ENCODE results near the gene GNA12.

Gene GNA12, protein sequence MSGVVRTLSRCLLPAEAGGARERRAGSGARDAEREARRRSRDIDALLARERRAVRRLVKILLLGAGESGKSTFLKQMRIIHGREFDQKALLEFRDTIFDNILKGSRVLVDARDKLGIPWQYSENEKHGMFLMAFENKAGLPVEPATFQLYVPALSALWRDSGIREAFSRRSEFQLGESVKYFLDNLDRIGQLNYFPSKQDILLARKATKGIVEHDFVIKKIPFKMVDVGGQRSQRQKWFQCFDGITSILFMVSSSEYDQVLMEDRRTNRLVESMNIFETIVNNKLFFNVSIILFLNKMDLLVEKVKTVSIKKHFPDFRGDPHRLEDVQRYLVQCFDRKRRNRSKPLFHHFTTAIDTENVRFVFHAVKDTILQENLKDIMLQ

DNA sequence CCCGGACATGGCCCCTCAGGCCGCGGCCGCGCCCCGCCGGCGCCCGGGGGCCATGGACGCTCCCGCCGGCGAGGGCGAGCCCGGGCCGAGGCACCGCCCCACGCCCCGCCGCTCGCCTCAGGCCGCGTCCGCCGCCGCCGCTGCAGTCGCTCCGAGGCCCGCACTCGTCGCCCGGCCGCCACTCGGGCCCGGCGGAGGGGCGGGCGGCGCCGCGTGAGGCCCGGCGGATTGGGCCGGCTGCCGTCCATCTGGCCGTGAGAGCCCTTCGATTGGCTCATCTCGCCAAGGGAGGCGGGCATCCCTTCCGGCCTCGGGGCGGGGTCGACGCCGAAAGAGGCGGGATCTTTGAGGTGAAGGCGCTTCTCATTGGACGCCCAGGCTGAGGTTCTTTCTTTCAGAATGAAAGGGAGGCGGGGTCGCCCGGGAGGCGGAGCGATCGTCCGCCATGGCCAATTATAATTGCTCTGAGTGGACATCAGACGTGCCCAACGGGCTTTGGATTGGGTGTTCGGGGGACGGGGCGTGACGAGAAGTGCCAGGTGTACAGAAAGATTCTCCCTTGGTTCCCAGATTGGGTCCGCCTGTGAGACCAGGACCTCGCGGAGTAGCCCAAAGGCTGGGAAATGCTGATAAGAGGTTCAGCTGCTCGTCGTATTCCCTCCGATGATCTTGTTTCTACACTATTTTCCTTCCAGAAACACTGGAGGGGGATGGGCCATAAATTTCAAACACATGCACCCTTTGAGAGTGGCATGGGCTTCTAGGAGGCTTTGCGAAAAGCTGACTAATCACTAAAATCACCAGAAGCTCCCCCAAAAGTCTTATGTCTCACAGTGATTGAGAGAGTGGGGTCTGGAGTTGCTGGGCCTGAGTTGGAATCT is at the start of gene GNA12:
TSS of gene GNA12 (minus strand) at position 156 of the 881 bp plus-strand sequence. CDS start at position 9, 147 bp downstream.
- peak; percentile 96 to 98 for DNase-seq

DNA sequence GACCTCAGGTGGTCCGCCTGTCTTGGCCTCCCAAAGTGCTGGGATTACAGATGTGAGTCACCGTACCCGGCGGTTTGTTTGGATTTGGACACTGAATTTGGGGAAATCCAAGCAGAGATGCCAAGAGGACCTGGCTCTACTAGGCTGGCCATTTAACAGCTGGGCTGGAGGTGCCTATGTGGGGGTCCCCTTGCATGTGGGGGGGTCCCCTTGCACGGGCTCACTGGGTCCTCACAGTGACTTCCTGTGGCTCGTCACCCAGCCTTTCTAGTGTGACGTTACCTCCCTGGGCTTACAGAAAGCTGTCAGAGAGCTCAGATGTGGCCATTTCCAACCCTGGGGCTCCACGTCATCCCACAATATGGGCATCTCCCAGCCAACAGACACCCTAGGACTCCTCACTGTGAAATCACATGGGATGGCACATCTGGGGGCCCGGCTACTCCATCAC is 49.3 kb upstream of the GNA12 start:
- DNase-seq, result no peak

DNA sequence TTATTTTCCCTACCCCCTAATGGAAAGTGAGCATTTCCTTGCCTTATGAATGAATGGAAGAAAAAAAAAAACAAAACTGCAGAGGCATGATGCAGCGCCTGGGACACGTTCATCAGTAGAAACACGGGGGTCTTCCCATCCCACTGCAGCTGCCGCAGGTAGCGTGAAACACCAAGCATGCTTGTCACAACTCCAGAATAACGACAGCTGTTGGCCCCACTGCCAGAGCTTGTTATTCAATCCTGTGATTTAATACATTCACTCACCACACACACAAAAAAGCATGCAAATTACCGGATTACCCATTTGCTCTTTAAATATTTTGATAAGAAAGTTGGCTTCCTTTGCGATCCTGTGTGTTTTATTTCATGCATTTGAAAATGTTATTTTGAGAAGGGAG is 48.4 kb upstream of the GNA12 start:
- no peak for DNase-seq

DNA sequence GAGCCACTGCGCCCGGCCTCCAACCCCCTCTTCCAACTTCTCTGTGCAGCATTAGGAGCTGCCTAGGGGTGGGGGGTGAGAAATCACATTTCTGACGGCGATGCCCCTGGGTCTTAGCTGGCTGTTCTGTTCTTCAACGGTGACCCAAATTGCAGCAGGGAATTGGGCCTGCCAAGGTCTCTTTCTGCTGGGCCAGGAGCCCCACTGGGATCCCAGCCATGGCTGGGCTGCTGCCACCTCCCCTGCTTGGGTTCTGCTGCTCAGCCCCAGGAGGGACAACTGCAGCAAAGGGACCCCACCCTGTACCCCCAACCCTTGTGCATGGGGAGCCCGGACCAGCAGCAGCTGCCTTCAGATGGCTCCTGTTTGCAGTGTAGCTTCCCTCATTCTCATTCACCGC is 43.7 kb upstream of the GNA12 start:
- DNase-seq, result no peak

DNA sequence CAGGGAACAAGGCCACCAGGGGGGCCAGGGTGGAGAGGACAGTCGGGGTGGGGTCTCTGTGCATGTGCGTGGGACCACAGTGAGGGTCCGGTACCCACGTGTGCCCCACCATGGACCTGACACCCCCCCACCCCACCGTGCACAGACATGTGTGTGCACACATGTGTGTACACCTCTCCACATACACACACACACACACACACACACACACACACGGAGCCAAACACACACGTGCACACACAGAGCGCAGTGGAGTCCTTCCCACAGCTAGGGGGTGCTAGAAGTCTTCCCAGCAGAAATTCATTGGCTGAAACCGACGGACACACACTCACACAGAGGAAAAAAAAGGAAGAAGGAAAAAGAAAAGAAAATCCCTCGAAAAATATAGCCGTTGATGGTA is 42.8 kb upstream of the GNA12 start:
- DNase-seq, result peak; percentile 28

DNA sequence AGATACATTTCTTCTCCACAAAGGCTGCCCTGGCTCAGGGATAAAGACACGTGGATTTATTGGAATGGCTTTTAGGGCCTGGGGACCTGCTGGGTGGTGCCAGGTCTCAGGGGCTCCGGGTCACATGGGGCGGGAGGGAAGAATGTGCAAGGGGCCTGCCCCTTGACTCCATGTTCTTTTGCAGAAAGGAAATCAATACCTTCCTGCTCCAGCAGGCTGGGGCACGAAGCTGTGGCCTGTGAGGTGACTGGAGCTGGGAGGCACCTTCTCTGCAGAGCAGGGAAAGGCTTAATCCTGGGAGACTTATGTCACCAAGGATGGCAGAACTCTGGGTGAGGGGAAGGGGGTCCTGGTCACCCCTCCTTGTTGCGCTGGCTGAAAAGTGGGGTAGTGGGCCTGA is 42.3 kb upstream of the GNA12 start:
- no peak for DNase-seq

DNA sequence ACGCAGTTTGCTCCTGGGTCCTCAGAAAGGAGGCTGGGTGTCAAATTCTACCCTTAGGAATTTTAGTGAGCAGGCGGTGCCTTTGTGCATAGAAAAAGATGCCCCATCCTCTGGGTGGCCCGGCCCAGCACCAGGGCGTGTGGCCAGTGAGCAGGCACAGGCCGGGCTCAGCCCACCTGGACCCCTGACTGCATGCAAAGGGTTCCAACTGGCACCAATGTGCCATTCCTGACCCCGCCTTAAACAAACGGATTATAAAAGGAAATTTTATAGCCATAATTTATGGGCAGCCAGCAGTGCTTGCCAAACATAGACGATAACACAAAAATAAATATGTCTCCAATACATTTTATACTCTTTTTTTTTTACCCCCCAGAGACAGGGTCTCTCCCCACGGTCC is 40.1 kb upstream of the GNA12 start:
- DNase-seq, result no peak

DNA sequence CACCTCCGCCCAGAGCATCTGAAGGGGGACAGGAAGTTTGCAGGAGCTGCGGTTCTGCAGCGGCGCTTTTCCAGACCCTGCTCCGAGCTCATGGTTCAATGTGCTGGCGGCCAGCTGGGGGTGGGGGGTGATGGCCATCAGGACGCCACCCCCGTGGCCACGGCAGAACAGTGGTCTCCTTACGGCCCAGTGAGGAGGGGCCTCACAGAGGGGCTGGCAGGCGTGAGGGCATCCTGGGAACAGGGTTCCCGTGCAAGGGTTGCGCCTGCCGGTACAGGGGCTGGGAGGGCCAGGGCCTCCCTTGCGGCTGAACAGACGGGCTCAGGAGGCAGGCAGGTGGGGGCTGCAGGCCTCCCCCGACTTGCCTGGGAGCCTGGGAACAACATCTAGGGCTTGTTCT is 39.0 kb upstream of the GNA12 start:
- no peak for DNase-seq

DNA sequence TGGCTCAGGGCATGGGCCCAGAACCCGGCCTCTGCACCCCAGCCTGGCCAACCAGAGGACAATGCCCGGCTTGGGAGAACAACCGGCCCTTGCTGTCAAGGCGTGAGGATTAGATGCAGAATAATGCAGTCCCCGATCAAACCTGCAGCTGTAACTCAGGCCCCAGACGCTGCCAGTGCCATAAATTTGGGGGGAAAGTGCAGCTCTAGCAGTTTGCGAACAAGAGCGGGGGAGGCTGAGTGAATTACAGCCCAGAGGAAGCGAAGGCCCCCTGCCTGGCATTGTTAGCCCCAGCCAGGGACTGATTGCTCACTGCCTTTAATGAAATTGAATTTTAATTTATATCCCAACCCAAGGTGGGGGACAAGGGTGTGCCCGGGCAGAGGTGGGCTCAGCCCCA is 38.0 kb upstream of the GNA12 start:
- DNase-seq, result no peak

DNA sequence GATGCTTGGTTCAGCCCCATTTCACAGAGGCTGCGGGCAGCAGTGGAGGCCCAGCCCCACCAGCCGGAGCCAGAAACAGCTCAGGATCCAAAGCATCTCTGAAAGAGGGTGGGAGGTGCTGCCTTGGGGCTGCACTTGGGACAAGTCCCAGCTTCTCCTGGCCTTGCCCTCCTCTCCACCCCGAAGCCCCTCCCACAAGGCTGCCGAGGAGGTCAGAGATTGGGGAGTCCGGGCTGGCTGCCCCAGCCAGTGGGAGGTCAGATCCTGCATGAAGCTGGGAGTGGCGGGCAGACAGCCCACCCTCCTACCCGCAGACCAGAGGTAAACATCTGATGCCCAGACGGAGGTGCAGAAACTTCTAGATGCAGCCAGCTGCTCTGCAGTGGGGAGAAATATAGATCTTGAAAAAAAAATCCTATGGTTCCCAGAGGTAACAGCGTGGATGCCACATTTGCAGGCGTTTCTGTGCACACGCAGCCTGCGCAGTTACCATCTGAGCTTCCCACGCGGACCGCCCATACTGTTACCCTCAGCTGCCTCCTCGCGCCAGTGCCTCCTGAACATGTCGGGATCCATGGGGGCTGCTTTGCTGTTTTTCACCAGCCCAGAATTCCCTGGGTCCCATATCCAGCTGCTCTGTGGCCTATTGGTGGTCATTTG is 36.9 kb upstream of the GNA12 start:
- no peak for DNase-seq

DNA sequence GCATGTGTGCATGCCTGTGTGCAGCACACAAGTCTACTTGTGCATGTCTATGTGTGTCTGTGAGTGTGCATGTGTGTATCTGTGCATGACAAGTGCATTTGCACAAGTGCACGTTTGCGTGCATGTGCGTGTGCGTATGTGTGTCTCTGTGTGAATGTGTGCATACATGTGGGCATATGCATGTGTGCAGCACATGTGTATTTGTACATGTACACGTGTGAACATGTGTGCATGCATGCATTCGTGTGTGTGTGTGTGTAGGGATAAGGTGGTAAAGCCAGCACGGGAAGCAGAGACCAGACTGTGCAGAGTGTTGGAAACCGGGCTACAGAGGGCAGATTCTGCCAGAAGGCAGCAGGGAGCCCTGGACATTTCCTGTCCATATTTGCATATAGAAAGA is 35.9 kb upstream of the GNA12 start:
- DNase-seq, result no peak

DNA sequence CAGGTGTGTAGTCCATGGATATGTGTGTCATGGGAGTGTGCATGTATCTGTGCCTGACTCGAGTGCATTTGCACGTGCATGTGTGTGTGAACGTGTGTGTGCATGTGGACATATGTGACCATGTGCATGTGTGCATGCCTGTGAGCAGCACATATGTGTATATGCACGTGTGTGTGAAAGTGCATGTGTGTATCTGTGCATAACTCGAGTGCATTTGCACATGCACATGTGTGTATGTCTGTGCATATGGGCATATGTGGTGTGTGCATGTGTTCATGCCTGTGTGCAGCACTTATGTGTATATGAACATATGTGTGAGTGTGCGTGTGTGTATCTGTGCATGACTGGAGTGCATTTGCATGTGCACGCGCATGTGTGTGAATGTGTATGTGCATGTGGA is 35.2 kb upstream of the GNA12 start:
- DNase-seq, result no peak

DNA sequence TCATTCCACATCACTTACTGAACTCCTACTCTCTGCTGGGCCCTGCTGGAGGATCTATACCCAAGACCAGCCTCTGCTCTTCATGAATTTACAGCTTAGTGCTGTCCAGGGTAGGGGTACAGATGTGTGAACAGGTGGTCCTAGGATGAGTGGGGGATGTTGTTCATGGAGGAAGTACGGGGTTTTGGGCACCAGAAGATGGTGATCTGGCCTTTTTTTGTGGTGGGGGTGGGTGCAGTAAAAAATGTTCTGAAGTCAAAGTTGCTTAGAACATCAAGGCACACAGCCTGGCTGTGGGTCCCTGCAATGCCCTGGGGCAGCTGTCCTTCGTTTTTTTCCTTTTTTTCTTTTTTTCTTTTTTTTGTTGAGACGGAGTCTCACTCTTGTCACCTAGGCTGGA is 34.2 kb upstream of the GNA12 start:
- no peak for DNase-seq

DNA sequence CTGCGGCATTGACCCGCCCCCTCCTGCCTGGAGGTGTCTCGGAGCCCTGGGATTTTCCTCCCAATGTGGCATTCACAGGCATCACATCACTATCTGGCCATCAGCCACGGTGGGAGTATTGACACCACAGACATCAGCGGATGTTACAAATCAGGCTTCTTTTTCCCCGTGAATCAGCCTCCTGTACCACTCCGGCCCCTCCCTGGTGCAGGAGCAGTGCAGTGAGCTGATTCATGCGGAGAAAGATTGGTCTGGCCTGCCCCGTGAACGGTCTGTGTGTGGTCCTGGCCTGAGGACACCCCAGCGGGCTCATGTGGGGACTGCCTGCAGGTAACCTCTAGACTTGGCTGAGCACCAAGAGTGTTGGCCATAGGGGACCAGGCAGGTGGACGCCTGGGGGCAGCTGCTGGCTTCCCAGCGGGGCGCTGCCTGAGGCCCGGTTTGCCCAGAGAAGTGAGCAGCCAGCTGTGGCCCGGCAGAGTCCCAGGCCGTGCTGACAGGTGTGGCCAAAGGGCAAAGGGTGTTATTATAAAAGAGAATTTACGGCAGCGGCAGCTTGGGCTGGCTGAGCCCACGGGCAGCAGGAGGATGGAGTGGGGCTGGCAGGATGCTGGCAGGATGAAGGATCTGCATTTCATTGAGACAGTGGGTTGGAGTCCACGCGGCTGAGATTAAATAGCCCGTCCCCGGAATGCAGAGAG is 32.1 kb upstream of the GNA12 start:
- no peak for DNase-seq

DNA sequence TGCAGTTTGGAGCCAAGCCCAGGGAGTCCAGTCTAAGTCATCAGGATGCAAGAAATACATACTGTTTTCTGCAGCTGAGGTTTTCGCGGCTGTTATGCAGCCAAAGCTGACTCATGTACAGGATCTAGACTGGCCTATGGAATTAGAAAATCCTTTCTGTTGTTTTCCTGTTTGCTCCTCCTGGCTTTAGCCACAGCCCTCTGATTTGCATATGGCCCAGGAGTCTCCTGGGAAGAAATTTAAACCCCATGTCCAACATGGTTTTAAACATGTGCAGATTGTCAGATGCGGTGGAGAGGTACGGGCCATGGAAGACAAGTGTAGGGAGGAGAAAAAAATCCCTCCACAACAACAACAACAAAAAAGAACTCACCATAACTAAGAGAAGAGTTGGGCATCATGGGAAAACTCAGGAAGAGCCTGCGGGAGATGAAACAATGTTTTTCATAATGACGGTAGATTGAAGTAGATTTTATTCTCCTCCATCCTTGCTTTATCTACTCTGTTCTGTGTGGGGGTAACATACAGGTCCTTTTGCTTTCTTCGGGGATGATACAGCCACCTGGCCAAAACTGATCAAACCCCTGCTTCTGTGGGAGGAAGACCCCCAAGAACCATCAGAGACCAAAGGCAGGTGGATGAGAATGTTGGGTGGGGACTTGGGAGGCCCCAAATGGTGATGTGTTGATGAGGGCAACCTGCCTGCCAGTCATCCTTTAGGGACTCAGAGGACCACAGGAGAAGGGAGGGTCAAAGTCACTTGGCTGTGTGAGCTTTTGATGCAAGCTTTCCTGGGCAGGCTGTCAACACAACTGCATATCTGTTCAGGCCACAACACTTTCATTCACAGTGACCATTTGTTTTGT is 29.8 kb upstream of the GNA12 start:
- no peak for DNase-seq

DNA sequence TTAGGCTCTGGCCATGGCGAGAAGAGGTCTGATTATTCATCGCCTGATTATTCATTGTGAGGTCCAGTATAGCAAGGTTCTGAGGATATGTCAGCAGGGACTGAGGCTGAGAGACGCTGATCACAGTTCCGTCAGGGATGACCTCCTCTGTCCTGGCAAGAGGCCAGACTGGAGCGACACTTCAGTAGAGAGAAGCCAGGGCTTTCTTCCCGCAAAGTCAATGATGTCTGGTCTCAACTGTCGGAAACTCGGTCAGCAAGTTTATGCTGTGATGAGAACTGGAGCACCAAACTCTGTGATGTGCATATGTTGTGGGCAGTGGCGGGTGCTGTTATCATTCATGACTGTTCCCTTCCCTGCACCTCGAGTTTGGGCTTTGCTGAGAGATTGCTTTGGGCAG is 29.0 kb upstream of the GNA12 start:
- no peak for DNase-seq

DNA sequence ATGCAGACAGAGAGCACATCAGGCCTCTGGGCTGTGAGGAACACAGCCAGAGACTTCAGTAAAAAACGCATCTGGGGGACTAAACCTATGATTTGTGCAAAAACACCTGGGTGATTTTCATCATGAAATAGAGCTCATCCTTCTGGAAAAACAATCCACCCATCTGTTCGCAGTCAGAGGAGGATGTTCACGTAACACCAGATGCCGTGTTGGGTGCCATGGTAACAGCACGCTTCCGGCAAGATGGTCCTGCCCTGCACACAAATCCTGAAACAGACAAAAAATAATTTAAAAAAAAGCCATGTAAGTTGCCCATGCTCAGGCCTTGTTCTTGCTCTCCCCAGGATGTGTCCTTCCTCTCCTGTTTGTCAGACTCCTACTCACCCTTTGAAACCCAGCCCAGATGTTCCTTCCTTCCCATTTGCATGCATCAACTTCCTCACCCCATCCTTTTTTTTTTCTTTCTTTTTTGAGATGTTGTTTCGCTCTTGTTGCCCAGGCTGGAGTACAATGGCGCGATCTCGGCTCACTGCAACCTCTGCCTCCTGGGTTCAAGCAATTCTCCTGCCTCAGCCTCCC is 28.3 kb upstream of the GNA12 start:
- no peak for DNase-seq

DNA sequence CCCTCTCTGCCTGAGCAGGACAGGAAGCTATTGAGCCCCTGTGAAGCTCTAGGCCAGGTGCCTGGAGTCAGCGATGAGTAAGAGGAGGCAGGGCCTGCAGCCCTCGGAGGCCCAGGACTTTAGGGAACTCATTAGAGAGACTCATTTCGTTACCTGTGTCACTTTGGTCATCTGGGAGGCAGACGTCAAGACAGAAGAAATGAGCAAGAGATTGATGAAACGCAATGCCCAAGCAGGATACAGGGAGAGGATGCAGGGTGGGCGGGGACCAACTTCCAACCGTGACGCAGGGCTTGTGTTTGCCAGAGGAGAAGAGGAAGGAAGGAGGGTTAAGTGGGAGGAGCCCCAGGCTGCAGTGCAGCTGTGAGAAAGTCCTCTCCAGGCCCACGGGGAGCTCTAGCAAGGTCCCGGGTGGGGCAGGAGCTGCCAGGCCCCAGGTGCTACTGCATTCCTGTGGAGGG is 26.4 kb upstream of the GNA12 start:
- DNase-seq, result peak in 1 of 2 experiments; percentile 42

DNA sequence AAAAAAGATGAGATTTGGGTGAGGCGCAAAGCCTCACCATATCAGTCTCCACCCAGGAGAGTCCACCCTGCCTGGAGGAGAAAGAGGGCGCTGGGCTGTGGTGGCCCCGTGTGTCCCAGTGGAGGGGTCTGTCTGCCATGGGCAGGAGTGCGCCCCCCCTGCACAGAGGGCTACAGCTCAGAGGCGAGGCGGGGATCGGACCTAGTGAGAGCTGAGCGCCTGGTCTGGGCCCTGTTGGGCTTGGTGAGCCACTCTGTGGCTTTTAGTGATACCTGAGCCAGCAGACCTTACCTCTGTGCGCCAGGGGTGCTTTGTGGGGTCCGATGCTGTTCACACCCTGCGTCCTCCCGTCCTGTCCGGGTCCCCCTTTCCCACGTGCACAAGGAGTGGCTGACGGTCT is 25.9 kb upstream of the GNA12 start:
- DNase-seq, result no peak

DNA sequence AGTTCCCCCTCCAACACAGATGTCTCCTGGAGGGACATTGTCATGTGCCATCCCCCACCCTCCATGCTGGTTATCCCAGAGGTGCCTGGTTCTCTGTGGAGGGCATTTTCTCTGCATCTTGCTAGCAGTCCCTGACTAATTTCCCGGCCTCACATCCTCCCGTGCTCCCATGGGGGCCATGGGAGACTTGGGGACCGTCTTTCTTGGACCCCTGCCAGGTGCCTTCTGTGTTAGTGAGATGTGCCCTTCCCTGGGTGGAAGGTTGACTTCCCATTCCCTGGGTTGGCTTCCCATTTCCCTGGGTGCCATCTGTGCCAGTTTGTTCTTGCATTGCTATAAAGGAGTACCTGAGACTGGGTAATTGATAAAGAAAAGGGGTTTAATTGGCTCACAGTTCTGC is 22.5 kb upstream of the GNA12 start:
- no peak for DNase-seq

DNA sequence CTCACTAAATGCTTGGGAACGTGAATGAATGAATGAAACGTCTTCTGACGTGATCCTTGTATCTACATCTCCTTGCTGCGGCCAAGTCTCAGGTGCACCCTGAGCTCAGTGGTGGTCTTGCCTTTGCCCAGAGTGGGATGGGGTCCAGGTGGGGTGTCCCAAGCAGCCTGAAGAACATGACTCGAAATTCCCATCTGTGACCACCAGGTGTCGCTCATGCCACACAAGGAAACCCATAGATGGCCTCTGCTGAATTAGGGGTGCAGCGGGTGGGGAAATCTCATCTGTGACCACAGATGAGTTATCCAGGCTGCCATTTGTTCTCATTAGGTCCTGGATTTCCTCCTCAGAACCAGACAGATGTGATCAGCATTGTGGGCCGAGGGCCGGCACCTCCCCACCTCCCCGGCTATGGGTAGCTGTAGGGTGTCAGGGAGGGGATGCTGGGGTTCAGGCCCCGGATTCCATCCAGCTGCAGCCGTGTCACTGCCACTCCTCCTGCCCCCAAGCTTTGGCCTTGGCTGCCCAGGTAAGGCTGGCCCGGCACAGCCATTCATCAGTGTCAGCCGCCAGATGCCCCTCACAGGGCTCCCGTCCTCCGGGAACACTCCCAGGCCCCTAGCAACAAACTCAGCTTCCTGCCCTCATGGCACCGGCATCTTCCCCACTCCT is 21.0 kb upstream of the GNA12 start:
- DNase-seq, result peak; percentile 63 to 66
